NCI-H1105 treated with DMSO at 0.1 percent for 48 hours (cell line): ENCODE results near the gene AADAC.
"Not testable (repeated sequence)": the region's sequence is repeated elsewhere in the genome, so short reads cannot be mapped to it uniquely, and the experiment has no call there.

Experiments used
- DNase-seq: peaks from one replicate; lab custom pipeline; 2025; lab: John Stamatoyannopoulos, UW

Gene AADAC

GRCh38 chr3:151856118-151856517, 42.2 kb downstream of the AADAC start:
- DNase-seq: peak; percentile 31

- DNase-seq: no peak
Measured at GRCh38 chr3:151856641-151857040, 42.7 kb downstream of the AADAC start.

- DNase-seq: no peak
Measured at GRCh38 chr3:151859233-151859673, 45.3 kb downstream of the AADAC start.

- DNase-seq: no peak
Measured at GRCh38 chr3:151859905-151860304, 46.0 kb downstream of the AADAC start.

DNA sequence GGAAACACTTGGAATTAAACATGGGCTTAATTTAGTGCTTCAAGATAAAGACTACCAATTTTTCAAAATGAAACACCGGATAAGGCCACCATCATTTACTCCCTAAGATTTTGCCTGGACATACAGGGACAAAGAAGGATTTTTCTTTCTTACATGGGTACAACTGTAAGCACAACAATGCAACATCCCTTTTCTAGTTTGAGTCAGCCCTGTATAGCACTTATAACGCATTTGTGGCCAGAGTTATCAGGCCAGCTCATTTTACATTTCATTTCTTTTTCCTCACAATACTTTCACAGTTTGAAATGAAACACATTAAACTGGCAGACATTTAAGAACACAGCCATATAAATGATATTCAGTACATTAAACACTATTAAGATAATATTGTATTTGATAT, 49.7 kb downstream of the AADAC start:
- DNase-seq: no peak

DNA sequence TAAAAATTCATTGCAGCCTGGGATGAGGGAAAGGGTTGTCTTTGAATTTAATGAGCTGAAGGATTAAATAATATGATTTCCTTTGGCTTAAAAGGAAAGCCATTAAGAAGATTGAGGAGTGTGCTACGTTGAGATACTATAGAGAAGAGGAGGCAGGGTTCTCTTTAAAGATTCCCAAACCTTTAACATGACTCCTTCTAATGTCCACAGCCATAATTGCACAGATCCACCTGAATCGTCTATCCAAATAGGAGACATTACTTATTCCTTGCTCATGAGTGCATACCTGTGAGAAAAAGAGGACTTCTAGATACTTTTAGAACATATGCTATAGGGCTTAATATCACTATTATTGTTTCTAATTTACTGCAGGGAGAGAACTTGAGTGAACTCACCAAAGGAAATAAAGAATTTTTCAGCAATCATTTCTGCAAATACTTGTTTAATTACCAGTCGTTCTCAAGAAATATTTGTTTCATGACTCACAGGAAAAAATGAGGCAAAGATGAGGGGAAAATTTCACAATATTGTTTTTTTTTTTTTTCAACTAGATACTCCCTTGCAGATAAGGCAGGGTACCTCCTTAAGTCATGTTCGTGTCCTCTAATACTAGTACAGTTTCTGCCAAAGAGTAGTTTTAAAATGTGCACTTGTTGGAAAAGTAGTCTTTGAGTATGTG, 50.6 kb downstream of the AADAC start:
- no peak for DNase-seq

GRCh38 chr3:151866711-151867410, 52.9 kb downstream of the AADAC start:
- DNase-seq: no peak

DNA sequence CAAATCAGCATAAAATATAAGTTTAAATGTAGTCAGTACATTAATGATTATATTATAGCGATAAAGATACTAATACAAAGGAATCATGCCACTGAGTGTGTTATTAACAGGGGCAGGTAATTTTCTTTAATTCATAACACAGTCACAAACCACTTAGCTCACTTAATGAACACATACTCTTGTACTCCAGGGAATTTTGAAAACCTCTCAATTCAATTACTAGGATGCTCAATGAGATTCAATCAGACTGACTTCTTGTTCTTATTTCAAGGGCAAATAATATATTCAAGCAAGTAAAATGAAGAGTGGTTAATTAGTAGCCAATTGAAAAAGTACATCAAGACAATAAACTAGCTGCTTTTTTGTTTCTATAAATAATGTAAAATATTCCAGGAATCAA, 53.8 kb downstream of the AADAC start:
- peak; percentile 66 for DNase-seq

DNA sequence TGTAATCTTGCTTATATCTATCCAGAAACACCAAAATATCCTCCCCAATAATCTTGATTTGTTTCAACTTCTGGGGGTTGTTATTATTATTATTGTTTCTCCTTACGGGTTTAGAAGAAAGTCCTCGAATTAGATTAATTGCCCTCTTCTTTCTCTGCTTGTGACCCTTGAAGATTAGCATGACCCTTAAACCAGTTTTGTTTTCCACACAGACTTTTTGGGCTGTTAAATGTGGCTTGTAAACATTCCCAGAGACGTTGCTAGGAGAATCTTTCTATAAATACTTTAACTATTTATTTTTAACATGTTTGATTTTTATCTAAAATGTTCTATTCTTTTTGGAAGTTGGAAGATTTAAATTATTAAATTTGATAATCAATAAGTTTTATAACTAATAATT, 55.3 kb downstream of the AADAC start:
- no peak for DNase-seq

- DNase-seq: no peak
Measured at GRCh38 chr3:151871639-151872468, 57.9 kb downstream of the AADAC start.

GRCh38 chr3:151873398-151873797, 59.5 kb downstream of the AADAC start, which contains the start of gene SUCNR1:
TSS of gene SUCNR1 (plus strand) at chr3:151873643. CDS start at chr3:151879893, 6,250 bp downstream.
- no peak for DNase-seq

- DNase-seq: not testable (repeated sequence)
Measured at GRCh38 chr3:151874079-151874478, 60.2 kb downstream of the AADAC start.

GRCh38 chr3:151875759-151876158, 61.8 kb downstream of the AADAC start:
- DNase-seq: no peak

DNA sequence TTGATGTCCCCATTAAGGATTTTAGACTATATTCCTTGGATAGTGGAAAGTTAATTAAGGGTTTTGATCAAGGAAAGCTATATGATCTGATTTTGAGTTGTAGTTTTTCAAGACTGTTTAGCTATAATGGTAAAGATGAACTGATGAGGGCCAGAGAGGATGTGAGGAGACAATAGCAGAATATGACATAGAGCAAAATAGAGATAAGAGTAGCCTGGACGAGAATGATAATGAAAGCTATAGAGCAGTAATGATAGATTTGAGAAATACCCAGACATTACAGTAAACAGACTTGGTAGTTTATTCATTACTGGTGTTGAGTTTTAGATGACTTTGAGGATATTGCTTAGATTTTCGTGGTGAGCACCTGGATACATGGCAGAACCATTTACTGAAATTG, 63.4 kb downstream of the AADAC start:
- DNase-seq: no peak
